VCaP (cell line): ENCODE measurements around the gene NMU.
"Not testable (repeated sequence)": the region's sequence is repeated elsewhere in the genome, so short reads cannot be mapped to it uniquely, and the experiment has no call there.

Source experiments
- H3K27ac ChIP-seq: fragments of 450-650 bp; 2 replicates; pipeline ENCODE4 v1.5.1; 2017
- CTCF ChIP-seq: fragments of 450-650 bp; conservative IDR thresholded peaks from 2 replicates; pipeline ENCODE4 v1.5.1; 2017; ENCODE audit warnings: mild to moderate bottlenecking, moderate library complexity

NMU gene

GRCh38 chr4:55554453-55555030 lies 81.6 kb downstream of the NMU start:
- H3K27ac ChIP-seq = no peak overlapping the region
- TF ChIP-seq CTCF = peak; percentile 70

- no peak overlapping the region for H3K27ac ChIP-seq
- TF ChIP-seq CTCF = no peak
Measured at GRCh38 chr4:55553441-55554201, 82.5 kb downstream of the NMU start.

GRCh38 chr4:55551964-55552363 lies 84.1 kb downstream of the NMU start:
- not testable (repeated sequence) for H3K27ac ChIP-seq

- TF ChIP-seq CTCF = no peak
- no peak overlapping the region for H3K27ac ChIP-seq
Measured at GRCh38 chr4:55549888-55550287, 86.2 kb downstream of the NMU start.

GRCh38 chr4:55547918-55548317 lies 88.2 kb downstream of the NMU start:
- peak overlapping the region; percentile 91 for H3K27ac ChIP-seq
- no peak for TF ChIP-seq CTCF

- H3K27ac ChIP-seq = peak overlapping the region; percentile 91
- TF ChIP-seq CTCF = no peak
Measured at GRCh38 chr4:55547466-55547770, 88.7 kb downstream of the NMU start.

GRCh38 chr4:55546756-55547465 lies 89.2 kb downstream of the NMU start, which contains the start of gene CLOCK:
CLOCK (minus strand) TSS chr4:55546909; CDS start chr4:55482785, 64,124 bp downstream.
- TF ChIP-seq CTCF = peak; percentile 53
- H3K27ac ChIP-seq = peak within 1 kb of the TSS; percentile 91

- H3K27ac ChIP-seq = peak overlapping the region; percentile 91
- TF ChIP-seq CTCF = no peak
Measured at GRCh38 chr4:55546506-55546755, 89.7 kb downstream of the NMU start.
